MM.1S (cell line): ENCODE results near the gene CBFB.

ENCODE experiments used
- CTCF ChIP-seq: fragments of 300-600 bp; sonication (generic); IDR thresholded peaks from 2 replicates; pipeline ENCODE4 v1.5.1; 2016; ENCODE audit warnings: antibody characterized with exemption, low read length, mixed read lengths
- EZH2phosphoT487 ChIP-seq: fragments of 300-600 bp; sonication (generic); IDR thresholded peaks from 2 replicates; pipeline ENCODE4 v1.6.1; 2018; ENCODE audit warnings: antibody characterized with exemption, low read length

GRCh38 chr16:67022531-67023214, 6.3 kb upstream of the CBFB start:
- TF ChIP-seq CTCF = no peak
- no peak for TF ChIP-seq EZH2phosphoT487
